Ascending aorta (tissue), 2 donors: ENCODE results near the gene GRIN3A. TPM values are rescaled to one million over a fixed set of nuclear protein-coding genes. Genes with fewer than 3 reads are reported as not detected.

Experiments
- DNase-seq, 2 donors: peaks; one replicate each; pipeline ENCODE4 v3.0.0-alpha.2; 2019; ENCODE audit warnings: low spot score in 2 of 2
- H3K27ac ChIP-seq, 2 donors: fragments of 200-600 bp; sonication (generic); one replicate each; pipeline ENCODE4 v1.5.1; 2016 to 2017; ENCODE audit warnings: mild to moderate bottlenecking in 1 of 2
- H3K27me3 ChIP-seq: fragments of 200-600 bp; sonication (generic); one replicate; pipeline ENCODE4 v1.5.1; 2017
- H3K36me3 ChIP-seq, 2 donors: fragments of 200-600 bp; sonication (generic); one replicate each; pipeline ENCODE4 v1.5.1; 2016
- H3K4me1 ChIP-seq, 2 donors: fragments of 200-600 bp; sonication (generic); one replicate each; pipeline ENCODE4 v1.5.1; 2016 to 2017; ENCODE audit warnings: mild to moderate bottlenecking in 1 of 2
- H3K4me3 ChIP-seq, 2 donors: fragments of 200-600 bp; sonication (generic); one replicate each; pipeline ENCODE4 v1.5.1; 2016 to 2017; ENCODE audit warnings: mild to moderate bottlenecking in 1 of 2
- H3K9me3 ChIP-seq, 2 donors: fragments of 200-600 bp; sonication (generic); one replicate each; pipeline ENCODE4 v1.5.1; 2016
- CTCF ChIP-seq, 3 experiments: fragments of 200-600 bp in 2 of 3; fragments of 450-650 bp in 1 of 3; sonication (generic) in 2 of 3; IDR thresholded peaks; one replicate each; pipeline ENCODE4 v1.5.1; 2016 to 2019; ENCODE audit warnings: antibody characterized with exemption in 3 of 3, mild to moderate bottlenecking in 1 of 3, moderate library complexity in 1 of 3
- intact Hi-C: fragments of 100-400 bp; cut with DNase I; formaldehyde crosslinking; loops from one replicate; pipeline ENCODE4 v1.15.1; 2023
- total RNA-seq: library from RNA; depleted of rRNA; stranded (reverse); fragments of >200 nt; gene quantifications from one replicate; pipeline ENCODE4 v1.1.0, GENCODE V29; 2016

Gene GRIN3A
- not detected for total RNA-seq

- Histone ChIP-seq H3K36me3 (no peaks in the 10 kb centered on the region), H3K27me3 (no peaks in the 10 kb centered on the region), H3K9me3 (no peaks in the 10 kb centered on the region), H3K27ac (no peak within 1 kb of the TSS), H3K4me3 (peak within 1 kb of the TSS; percentile 39 to 55), H3K4me1 (peaks cover 0 to 3% of the 10 kb centered on the region in 2 donors)
- DNase-seq: no peak
- TF ChIP-seq CTCF (IDR thresholded peaks at IDR 0.05): no peak
- intact Hi-C loops: no loop called here
Observed at GRCh38 chr9:101738566-101739183, at the start of gene GRIN3A. Gene GRIN3A, minus strand, starts transcription at chr9:101738647. Its CDS starts 668 bp downstream, at chr9:101737979.

DNA sequence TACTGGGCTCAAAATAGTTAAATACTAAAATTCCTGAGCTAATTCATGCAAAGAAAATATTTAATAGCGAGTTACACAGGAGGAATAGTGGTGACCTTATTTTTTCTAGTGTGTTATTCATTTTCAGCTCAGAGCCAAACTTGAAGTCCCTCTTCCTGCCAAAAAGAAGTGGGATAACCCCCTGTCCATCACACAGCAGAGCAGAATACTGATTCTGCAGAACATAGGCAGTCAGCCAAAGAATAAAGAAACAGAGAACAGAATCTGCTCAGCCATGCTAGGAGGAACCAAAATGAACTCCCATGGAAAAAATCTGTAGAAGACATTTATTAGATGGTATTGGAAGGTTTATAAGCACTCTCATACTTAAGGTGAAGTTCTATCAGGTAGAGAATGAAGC, 49.4 kb upstream of the GRIN3A start:
- intact Hi-C loops: no loop called here
- TF ChIP-seq CTCF (IDR thresholded peaks at IDR 0.05): no peak
- no peak for DNase-seq
- Histone ChIP-seq H3K9me3 (no peaks in the 10 kb centered on the region), H3K36me3 (no peaks in the 10 kb centered on the region), H3K27me3 (no peaks in the 10 kb centered on the region), H3K4me3 (no peak overlapping the region), H3K27ac (no peak overlapping the region), H3K4me1 (no peaks in the 10 kb centered on the region)

- DNase-seq: no peak
- Histone ChIP-seq H3K36me3 (no peaks in the 10 kb centered on the region), H3K27me3 (no peaks in the 10 kb centered on the region), H3K27ac (no peak overlapping the region), H3K9me3 (no peaks in the 10 kb centered on the region), H3K4me1 (no peaks in the 10 kb centered on the region), H3K4me3 (no peak overlapping the region)
- TF ChIP-seq CTCF (IDR thresholded peaks at IDR 0.05): no peak
- intact Hi-C loops: no loop called here
Observed at GRCh38 chr9:101778332-101778731, 39.9 kb upstream of the GRIN3A start.

GRCh38 chr9:101764472-101764871, 26.0 kb upstream of the GRIN3A start:
- intact Hi-C loops: no loop called here
- Histone ChIP-seq H3K36me3 (no peaks in the 10 kb centered on the region), H3K9me3 (no peaks in the 10 kb centered on the region), H3K27ac (no peak overlapping the region), H3K4me1 (no peaks in the 10 kb centered on the region), H3K27me3 (no peaks in the 10 kb centered on the region), H3K4me3 (no peak overlapping the region)
- TF ChIP-seq CTCF (IDR thresholded peaks at IDR 0.05): no peak
- DNase-seq: no peak

- Histone ChIP-seq H3K4me3 (no peak overlapping the region), H3K4me1 (no peaks in the 10 kb centered on the region), H3K36me3 (no peaks in the 10 kb centered on the region), H3K27me3 (no peaks in the 10 kb centered on the region), H3K9me3 (no peaks in the 10 kb centered on the region), H3K27ac (no peak overlapping the region)
- intact Hi-C loops: no loop called here
- no peak for TF ChIP-seq CTCF (IDR thresholded peaks at IDR 0.05)
- no peak for DNase-seq
Observed at GRCh38 chr9:101758304-101758930, 20.0 kb upstream of the GRIN3A start.
